GM10266 (cell line): ENCODE measurements around the gene PLXNA1.

ENCODE experiments used
- DNase-seq: peaks from one replicate; pipeline ENCODE4 v3.0.0; 2012; ENCODE audit errors: extremely low spot score
- TF ChIP-seq, protein P1 (sequence below): IDR thresholded peaks from 2 replicates; pipeline ENCODE4 v1.5.1; 2012; ENCODE audit warnings: mild to moderate bottlenecking, low read depth; ENCODE audit not compliant: control insufficient read depth, insufficient read depth; ENCODE audit errors: missing control alignments

Gene PLXNA1

DNA sequence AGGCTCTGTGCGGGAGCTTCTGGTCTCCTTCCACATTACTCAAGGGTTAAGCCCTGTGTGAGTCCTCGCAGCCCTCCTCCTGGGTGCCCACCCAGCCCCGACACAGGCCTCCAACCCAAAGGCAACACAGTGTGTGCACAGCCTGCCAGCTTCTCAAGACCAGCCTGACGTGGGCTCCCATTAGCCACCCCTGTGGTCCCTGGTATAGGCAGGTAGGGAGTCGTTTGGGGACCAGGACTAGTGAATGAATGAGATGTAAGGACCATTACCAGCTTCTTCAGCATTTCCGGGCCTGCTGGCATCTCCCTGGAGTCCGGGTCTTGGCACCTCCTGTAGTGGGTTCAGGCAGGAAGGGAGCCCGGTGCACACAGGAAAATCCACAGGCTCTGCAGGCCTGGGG is 20.2 kb upstream of the PLXNA1 start:
- DNase-seq, result no peak
- TF ChIP-seq, protein P1, sequence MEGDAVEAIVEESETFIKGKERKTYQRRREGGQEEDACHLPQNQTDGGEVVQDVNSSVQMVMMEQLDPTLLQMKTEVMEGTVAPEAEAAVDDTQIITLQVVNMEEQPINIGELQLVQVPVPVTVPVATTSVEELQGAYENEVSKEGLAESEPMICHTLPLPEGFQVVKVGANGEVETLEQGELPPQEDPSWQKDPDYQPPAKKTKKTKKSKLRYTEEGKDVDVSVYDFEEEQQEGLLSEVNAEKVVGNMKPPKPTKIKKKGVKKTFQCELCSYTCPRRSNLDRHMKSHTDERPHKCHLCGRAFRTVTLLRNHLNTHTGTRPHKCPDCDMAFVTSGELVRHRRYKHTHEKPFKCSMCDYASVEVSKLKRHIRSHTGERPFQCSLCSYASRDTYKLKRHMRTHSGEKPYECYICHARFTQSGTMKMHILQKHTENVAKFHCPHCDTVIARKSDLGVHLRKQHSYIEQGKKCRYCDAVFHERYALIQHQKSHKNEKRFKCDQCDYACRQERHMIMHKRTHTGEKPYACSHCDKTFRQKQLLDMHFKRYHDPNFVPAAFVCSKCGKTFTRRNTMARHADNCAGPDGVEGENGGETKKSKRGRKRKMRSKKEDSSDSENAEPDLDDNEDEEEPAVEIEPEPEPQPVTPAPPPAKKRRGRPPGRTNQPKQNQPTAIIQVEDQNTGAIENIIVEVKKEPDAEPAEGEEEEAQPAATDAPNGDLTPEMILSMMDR, result no peak

DNA sequence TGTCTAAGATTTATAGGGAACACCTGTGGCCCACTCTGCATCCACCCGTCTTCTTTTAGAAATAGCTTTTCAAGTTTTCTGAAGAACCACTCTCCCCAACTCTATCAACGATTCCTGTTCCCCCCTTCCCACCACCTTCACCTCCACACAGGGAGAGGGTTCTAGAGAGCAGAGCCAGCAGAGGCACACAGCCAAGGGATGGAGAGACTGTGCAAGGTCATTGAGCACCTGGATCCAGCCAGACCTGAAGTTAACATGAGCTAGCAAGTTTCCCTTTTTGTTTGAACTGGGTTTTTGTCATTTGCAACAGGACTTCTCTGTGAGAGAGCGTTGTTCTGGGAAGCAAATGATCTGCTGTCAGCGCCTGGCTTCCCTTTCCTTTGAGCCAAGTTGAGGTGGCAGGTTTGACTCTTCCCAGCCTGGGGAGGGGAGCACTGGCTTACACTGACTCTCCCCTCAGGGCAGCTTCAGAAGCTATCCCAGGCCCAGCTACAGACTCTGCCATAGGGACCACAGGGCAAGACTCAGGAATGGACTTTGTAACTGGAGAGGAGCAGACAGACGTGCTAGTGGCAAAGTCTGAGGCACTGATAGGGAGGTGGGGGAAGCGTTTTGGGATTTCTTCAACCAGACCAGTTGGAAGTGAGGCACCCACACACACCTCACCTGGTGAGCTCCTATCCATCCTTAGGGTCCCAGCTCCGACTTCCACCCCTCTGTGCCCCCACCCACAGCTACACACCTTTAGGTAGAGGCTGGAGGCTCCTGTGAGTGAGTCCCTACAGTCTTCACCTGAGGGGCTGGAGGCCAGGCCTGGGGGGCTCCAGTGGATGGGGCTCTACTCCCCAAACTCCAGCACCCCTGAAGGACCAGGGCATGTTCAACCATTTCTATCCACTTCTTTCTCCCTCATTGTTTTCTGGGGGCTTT is 19.4 kb upstream of the PLXNA1 start:
- TF ChIP-seq, protein P1, result no peak
- DNase-seq, result no peak

DNA sequence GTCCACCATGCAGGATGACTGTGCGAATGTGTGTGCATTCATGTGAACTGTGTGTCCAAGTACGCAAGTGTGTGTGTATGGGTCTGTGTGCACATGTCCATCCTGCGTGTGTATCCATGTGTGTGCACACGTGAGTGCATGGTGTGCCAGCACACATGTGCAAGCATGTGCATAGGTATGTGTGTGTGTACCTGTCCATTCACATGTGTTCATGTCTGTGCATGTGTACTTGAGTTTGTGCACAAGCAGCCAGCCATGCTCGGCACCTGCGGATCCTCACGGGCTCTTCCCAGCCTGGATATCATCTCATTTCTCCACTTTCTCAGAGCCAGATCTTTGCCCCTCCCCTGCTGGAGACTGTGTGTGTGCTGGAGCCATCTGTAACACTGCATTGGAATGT is 18.7 kb upstream of the PLXNA1 start:
- no peak for DNase-seq
- TF ChIP-seq, protein P1, result no peak

DNA sequence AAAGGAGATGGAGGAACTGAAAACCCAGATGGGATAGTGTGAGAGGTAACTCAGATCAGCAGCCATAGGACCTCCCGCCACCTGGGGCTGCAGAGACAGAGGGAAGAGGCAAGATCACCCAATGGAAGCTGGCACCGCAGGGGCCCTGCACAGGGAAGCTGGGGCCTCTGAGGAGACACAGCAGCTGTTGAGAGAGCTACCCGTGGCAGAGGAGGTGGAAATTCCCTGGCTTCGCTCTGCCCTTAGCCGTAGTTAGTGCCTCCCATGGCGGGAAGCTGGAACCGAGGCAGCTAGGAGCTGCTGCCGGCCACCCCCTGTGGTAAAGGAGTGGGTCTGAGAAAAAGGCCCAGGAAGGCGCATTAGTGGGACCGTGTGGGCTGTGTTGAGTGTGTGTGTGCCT is 18.0 kb upstream of the PLXNA1 start:
- TF ChIP-seq, protein P1, result no peak
- no peak for DNase-seq

DNA sequence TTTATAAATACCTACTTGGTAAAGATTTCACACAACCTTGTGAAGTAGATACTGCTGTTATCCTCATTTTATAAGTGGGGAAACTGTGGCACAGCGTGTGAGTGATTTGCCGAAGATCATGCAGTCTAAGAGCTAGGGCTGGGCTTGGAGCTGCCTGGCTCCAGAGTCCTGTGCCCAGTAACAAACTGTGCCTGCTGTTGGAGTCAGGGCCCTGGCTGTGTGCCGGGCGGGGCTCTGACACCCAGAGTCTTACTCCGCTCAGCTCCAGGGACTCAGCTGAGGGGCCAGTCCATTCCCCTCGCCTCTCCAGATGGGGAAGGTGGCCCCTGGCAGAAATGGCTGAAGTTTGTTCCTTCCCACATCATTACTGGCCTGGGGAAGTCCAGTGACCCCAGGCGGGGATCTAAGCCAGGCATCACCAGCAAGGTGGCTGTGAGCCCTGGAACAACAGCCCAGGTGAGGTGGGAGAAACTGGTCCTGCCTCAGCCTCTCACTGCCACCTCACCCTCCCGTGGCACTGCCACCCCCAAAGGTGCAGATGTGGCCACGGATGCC is 17.3 kb upstream of the PLXNA1 start:
- no peak for DNase-seq
- TF ChIP-seq, protein P1, result no peak

DNA sequence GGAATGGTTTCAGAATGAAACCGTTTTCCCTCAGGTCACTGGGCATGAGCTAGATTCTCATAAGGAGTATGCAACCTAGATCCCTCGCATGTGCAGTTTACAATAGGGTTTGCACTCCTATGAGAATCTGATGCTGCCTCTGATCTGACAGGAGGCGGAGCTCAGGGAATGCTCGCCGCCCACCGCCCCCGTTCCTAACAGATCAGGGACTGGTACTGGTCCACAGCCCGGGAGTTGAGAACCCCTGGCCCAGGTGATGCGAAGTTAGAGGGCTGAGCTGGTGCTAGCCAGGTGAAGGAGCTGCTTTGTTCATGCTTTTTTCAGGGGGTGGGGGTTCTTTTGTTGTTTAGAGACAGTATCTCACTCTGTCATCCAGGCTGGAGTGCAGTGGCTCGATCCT is 15.5 kb upstream of the PLXNA1 start:
- TF ChIP-seq, protein P1, result no peak
- no peak for DNase-seq
